OCI-LY7 (cell line): ENCODE data around the gene GDE1. TPM values are rescaled to one million over a fixed set of nuclear protein-coding genes. Genes with fewer than 3 reads are reported as not detected.

Experiments used
- BruUV-seq: library from RNA; stranded (reverse); fragments of 400-500 nt; replicated peaks from 2 replicates; lab custom pipeline; 2021; lab: Mats Ljungman, UMichigan
- CTCF ChIA-PET: fragments of 300-600 bp; sonication (Branson Sonifier 250); formaldehyde crosslinking; loops from one replicate; lab custom pipeline; 2022; ENCODE audit warnings: antibody characterized with exemption; ENCODE audit not compliant: unreplicated experiment; lab: Charles Lee
- POLR2A ChIA-PET: fragments of 300-600 bp; sonication (Branson Sonifier 250); formaldehyde crosslinking; loops from one replicate; lab custom pipeline; 2022; ENCODE audit warnings: antibody characterized with exemption; lab: Charles Lee
- DNase-seq: peaks from one replicate; pipeline ENCODE4 v3.0.0-alpha.2; 2015; ENCODE audit warnings: low spot score
- H2AFZ ChIP-seq: fragments of 200-600 bp; sonication (generic), shearing (Covaris generic); 2 replicates; pipeline ENCODE4 v1.6.1; 2014; ENCODE audit warnings: mild to moderate bottlenecking, antibody characterized with exemption, low read length, moderate library complexity
- H3K27ac ChIP-seq: fragments of 200-600 bp; sonication (generic); 2 replicates; pipeline ENCODE4 v1.5.1; 2014; ENCODE audit warnings: mixed run types, low read depth, mild to moderate bottlenecking, moderate library complexity, low read length, inconsistent platforms; ENCODE audit not compliant: poor library complexity, severe bottlenecking
- H3K36me3 ChIP-seq: fragments of 200-600 bp; sonication (generic); 2 replicates; pipeline ENCODE4 v1.6.1; 2014; ENCODE audit warnings: mild to moderate bottlenecking, antibody characterized with exemption, low read length, moderate library complexity, mixed read lengths; ENCODE audit not compliant: insufficient read depth
- H3K4me1 ChIP-seq: fragments of 200-600 bp; sonication (generic); 2 replicates; pipeline ENCODE4 v1.5.1; 2014; ENCODE audit warnings: mild to moderate bottlenecking, low read length; ENCODE audit not compliant: insufficient read depth, poor library complexity, severe bottlenecking
- H3K4me2 ChIP-seq: fragments of 200-600 bp; sonication (generic); 2 replicates; pipeline ENCODE4 v1.6.1; 2014; ENCODE audit warnings: mild to moderate bottlenecking, low read length
- H3K4me3 ChIP-seq: fragments of 200-600 bp; sonication (generic); 2 replicates; pipeline ENCODE4 v1.5.1; 2014; ENCODE audit warnings: mild to moderate bottlenecking, low read depth, low read length; ENCODE audit not compliant: poor library complexity, severe bottlenecking
- H3K79me2 ChIP-seq: fragments of 200-600 bp; sonication (generic); 2 replicates; pipeline ENCODE4 v1.6.1; 2016; ENCODE audit warnings: low read depth, mild to moderate bottlenecking, low read length, moderate library complexity, mixed read lengths; ENCODE audit not compliant: insufficient read depth
- H3K9me2 ChIP-seq: fragments of 200-600 bp; sonication (generic); 2 replicates; pipeline ENCODE4 v1.6.1; 2016; ENCODE audit warnings: mild to moderate bottlenecking, low read length, mixed read lengths; ENCODE audit not compliant: insufficient read depth
- H3K9me3 ChIP-seq: fragments of 200-600 bp; sonication (generic); 2 replicates; pipeline ENCODE4 v1.6.1; 2014; ENCODE audit warnings: mild to moderate bottlenecking, mixed run types, low read length, mixed read lengths
- H4K20me1 ChIP-seq: fragments of 200-600 bp; sonication (generic); 2 replicates; pipeline ENCODE4 v1.6.1; 2014; ENCODE audit warnings: mild to moderate bottlenecking, antibody characterized with exemption, low read length, moderate library complexity, mixed read lengths; ENCODE audit not compliant: insufficient read depth
- EZH2phosphoT487 ChIP-seq: fragments of 200-600 bp; sonication (generic); IDR thresholded peaks from 2 replicates; pipeline ENCODE4 v1.6.1; 2018; ENCODE audit warnings: low read depth, borderline replicate concordance, mild to moderate bottlenecking, mixed run types, antibody characterized with exemption, low read length, moderate library complexity, mixed read lengths
- intact Hi-C: fragments of 100-400 bp; cut with micrococcal nuclease; formaldehyde crosslinking; loops from one replicate; pipeline ENCODE4 v1.10.0; 2022; ENCODE audit not compliant: unreplicated experiment
- total RNA-seq, 2 experiments: library from RNA; depleted of rRNA in 1 of 2; stranded (reverse); fragments of >200 nt in 1 of 2; shearing (Covaris generic) in 1 of 2; gene quantifications; 2 replicates each; pipeline ENCODE4 v1.2.3, GENCODE V29; 2014 to 2022
- TF ChIP-seq, protein P1 (sequence below): fragments of 200-600 bp; sonication (generic); conservative IDR thresholded peaks from 2 replicates; pipeline ENCODE4 v1.5.1; 2014; ENCODE audit warnings: mild to moderate bottlenecking, antibody characterized with exemption, low read length, moderate library complexity, mixed read lengths

Gene GDE1
- total RNA-seq, 2 experiments from 2014 or later, result 23.4 to 30.8 TPM

DNA sequence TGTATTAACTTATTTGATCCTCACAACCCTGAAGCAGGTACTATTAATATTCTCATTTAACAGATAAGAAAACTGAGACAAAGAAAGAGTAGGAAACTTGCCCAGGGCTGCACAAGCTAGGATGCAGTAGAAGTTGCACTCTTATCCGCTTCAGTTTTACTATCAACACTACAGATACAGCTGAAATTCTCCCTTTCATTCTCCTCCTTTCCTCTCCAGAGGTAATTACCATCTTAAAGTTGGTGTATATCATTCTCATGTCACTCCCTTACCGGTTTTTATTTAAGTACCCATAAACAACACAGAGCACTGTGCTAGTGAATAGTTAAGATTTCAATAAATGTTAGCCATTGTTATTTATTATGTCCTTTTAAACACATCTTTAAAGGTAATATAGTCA is 3.5 kb downstream of the GDE1 start:
- H4K20me1 ChIP-seq, result no peaks in the 10 kb centered on the region
- no peak overlapping the region for H3K27ac ChIP-seq
- no peaks in the 10 kb centered on the region for H3K9me2 ChIP-seq
- intact Hi-C loops, result no loop called here
- H3K9me3 ChIP-seq, result no peaks in the 10 kb centered on the region
- no peak for DNase-seq
- H3K79me2 ChIP-seq, result peaks cover 38% of the 10 kb centered on the region
- ChIA-PET POLR2A (no interaction called here), CTCF (no interaction called here)
- H3K36me3 ChIP-seq, result peaks cover 48% of the 10 kb centered on the region
- H3K4me1 ChIP-seq, result peaks cover 34% of the 10 kb centered on the region
- no peak overlapping the region for H3K4me3 ChIP-seq
- no TSS peak for BruUV-seq
- H3K4me2 ChIP-seq, result 0 out of 2 replicates have a peak overlapping the region, but pooled peaks have one; percentile 23
- no peak overlapping the region for H2AFZ ChIP-seq
- TF ChIP-seq, protein P1, sequence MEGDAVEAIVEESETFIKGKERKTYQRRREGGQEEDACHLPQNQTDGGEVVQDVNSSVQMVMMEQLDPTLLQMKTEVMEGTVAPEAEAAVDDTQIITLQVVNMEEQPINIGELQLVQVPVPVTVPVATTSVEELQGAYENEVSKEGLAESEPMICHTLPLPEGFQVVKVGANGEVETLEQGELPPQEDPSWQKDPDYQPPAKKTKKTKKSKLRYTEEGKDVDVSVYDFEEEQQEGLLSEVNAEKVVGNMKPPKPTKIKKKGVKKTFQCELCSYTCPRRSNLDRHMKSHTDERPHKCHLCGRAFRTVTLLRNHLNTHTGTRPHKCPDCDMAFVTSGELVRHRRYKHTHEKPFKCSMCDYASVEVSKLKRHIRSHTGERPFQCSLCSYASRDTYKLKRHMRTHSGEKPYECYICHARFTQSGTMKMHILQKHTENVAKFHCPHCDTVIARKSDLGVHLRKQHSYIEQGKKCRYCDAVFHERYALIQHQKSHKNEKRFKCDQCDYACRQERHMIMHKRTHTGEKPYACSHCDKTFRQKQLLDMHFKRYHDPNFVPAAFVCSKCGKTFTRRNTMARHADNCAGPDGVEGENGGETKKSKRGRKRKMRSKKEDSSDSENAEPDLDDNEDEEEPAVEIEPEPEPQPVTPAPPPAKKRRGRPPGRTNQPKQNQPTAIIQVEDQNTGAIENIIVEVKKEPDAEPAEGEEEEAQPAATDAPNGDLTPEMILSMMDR, result no peak
- TF ChIP-seq EZH2phosphoT487, result no peak

DNA sequence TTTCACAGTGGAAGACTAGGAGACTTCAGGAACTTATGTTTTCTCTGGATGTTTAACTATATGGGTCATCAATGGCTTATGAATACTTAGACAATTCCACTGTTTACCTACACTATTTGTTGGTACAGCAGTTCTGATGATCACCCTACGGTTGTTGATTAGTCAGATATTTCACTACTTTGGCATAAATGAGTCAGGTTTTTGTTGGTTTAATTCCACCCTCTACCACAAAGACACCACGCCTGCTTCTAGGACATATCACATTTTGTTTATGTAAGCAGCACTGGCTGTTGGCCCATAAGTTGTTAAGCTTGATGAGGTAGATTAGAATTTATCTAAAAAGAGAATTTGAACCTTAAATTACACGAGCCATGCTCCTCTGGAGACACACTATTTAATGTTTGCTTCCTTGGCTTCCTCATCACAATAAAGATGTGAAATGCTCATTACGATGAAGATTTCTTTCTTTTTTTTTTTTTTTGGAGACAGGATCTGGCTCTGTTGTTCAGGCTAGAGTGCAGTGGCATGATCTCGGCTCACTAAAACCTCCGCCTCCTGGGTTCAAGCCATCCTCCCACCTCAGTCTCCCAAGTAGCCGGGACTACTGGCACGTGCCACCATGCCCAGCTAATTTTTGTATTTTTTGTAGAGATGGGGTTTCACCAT is 4.3 kb downstream of the GDE1 start:
- H3K4me2 ChIP-seq, result no peak overlapping the region
- TF ChIP-seq, protein P1, result no peak
- no peak for TF ChIP-seq EZH2phosphoT487
- ChIA-PET CTCF (no interaction called here), POLR2A (no interaction called here)
- no TSS peak for BruUV-seq
- H4K20me1 ChIP-seq, result no peaks in the 10 kb centered on the region
- H3K9me2 ChIP-seq, result no peaks in the 10 kb centered on the region
- intact Hi-C loops, result no loop called here
- no peak overlapping the region for H3K4me3 ChIP-seq
- no peak overlapping the region for H2AFZ ChIP-seq
- no peak overlapping the region for H3K27ac ChIP-seq
- DNase-seq, result no peak
- H3K36me3 ChIP-seq, result peaks cover 56% of the 10 kb centered on the region
- H3K9me3 ChIP-seq, result no peaks in the 10 kb centered on the region
- H3K4me1 ChIP-seq, result peaks cover 26% of the 10 kb centered on the region
- H3K79me2 ChIP-seq, result peaks cover 38% of the 10 kb centered on the region

DNA sequence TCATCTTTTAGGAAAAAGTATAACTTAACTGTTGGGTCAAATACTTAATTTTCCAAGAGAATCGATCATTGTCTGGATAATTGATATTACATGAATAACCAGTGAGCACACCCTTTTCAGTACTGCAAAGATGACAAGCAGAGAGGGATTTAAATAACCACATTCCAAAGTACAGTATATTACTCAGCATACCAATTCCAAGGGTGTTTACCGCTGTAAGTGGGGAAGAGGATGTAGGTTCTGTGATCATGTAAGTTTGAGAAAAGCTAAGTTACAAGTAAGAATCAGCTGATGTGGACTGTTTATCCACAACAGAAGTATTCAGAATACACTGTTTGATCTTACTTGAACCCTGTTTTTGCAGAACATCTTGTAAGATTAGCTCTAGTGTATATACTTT is 6.1 kb downstream of the GDE1 start:
- H3K27ac ChIP-seq, result no peak overlapping the region
- H3K9me2 ChIP-seq, result no peaks in the 10 kb centered on the region
- no peak for DNase-seq
- H2AFZ ChIP-seq, result no peak overlapping the region
- BruUV-seq, result no TSS peak
- ChIA-PET POLR2A (interaction anchor here (0.7 kb wide), 1 partner anchor 9 kb away, joined by 3 read pairs; no protein-coding TSS in a partner anchor), CTCF (no interaction called here)
- peaks cover 31% of the 10 kb centered on the region; the same call in 1 of the 2 replicates for H3K79me2 ChIP-seq
- intact Hi-C loops, result no loop called here
- no peak for TF ChIP-seq EZH2phosphoT487
- TF ChIP-seq, protein P1, result no peak
- peaks cover 20% of the 10 kb centered on the region for H3K4me1 ChIP-seq
- no peak overlapping the region for H3K4me3 ChIP-seq
- no peaks in the 10 kb centered on the region for H3K9me3 ChIP-seq
- no peak overlapping the region for H3K4me2 ChIP-seq
- H4K20me1 ChIP-seq, result no peaks in the 10 kb centered on the region
- H3K36me3 ChIP-seq, result peaks cover 74% of the 10 kb centered on the region
